SH-SY5Y (cell line): Measurements from ENCODE around the gene RAMP3.

ENCODE experiments used
- GATA2 ChIP-seq: IDR thresholded peaks from 2 replicates; pipeline ENCODE4 v1.6.1; 2011; ENCODE audit warnings: mild to moderate bottlenecking, low read depth, low read length
- GATA3 ChIP-seq: IDR thresholded peaks from 2 replicates; pipeline ENCODE4 v1.6.1; 2011; ENCODE audit warnings: low read depth, mild to moderate bottlenecking, low read length, moderate library complexity

The RAMP3 gene, protein sequence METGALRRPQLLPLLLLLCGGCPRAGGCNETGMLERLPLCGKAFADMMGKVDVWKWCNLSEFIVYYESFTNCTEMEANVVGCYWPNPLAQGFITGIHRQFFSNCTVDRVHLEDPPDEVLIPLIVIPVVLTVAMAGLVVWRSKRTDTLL

DNA sequence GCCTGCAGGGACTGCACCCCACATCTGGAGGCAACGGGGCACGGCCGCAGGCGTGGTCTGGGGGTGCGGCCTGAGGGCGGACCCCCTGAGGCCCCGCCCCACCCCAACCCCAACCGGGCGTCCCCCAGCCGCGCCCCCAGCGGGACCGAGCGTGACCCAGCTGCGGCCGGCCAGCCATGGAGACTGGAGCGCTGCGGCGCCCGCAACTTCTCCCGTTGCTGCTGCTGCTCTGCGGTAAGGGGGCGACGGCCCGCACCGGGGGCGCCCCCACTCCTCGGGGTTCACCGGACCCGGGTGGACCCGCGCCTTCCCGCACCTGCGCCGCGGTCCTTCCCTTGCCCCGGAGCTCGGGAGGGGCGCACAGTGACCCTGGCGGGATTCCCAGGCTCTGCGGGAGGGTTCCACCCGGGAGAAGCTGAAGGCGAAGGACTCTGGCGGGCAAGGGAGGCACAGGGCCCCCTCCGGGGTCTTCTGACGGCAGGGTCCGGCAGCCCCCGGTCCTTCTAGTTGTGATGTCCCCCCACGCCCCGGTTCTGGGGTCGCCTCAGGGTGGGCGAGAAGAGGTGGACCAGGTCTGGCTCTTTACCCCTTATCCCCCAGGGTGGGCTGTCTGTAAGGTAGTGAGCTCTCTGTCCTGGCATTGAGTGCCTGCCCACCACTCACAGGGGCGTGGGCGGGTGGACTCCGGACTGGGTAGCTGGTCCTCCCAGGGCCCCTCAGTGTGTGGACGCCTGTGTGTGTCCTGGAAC, at the start of gene RAMP3:
RAMP3 (plus strand) TSS at position 139 of the 749 bp plus-strand sequence; CDS start at position 177, 38 bp downstream.
- TF ChIP-seq GATA3 (no peak), GATA2 (no peak)

DNA sequence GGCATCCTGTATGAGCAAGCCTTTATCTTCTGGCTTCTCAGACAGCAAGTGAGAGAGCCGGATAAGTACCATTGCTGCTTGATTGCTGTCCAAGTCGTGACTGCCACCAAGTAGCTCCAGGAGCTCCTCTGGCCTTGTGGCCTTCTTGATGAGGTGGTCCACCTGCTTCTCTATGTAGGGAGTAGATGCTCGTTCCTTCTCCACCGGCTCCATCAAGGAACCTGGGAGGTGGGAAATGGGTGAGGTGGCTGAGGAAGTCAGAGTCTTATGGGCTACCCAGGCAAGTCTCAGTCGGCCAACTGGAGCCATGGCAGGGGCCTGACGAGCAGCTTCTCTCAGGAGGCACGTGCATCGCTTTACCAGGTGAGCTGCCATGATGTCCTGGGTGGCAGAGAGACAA, 48.7 kb upstream of the RAMP3 start:
- TF ChIP-seq GATA2 (no peak), GATA3 (no peak)

DNA sequence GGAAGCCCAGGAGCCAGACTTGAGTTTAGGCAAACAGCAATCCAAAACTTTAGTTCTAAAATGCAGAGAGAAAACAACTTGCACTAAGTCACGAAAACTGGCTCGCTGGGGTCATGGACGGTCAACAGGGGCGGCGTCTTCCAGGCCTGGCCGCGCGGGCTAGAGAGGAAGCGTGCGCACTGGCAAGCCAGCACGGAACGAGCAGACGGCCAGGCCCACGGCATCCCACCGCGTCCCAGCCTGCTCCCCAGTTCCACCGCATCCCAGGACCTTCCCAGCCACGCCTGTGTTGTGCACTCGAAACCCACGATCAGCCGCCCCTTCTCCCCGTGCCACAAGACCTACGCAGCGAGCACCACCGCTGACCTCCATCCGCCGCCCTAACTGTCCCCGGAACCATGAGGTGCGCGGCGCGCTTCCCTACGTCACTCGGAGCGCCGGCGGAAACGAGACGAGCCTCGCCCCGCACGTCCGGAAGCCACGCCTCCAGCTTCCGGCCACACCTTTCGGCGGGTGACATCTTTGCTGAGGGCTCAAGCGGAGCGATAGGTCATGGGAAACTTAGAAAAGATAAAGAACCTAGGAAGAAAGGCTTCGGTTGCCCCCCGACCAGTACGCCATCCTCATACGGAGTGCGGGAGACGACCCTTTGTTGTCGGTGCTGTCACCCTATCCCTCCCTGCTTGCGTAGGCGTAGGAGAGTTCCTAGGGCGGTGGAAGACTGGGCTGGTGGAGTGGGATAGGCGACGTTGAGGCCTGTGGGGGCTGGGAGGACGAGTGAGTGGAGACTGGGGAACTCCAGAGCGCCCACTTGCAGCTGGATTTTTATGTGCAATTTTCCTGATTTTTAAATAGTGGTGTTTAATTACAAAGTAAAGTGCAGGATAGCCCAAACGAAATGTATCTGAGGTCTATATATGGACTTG, 46.0 kb upstream of the RAMP3 start, which contains the start of gene TBRG4:
TBRG4 (minus strand) TSS at position 400 of the 926 bp plus-strand sequence. CDS start 2,460 bp downstream, outside the sequence.
- TF ChIP-seq GATA2, result no peak
- TF ChIP-seq GATA3, result no peak

DNA sequence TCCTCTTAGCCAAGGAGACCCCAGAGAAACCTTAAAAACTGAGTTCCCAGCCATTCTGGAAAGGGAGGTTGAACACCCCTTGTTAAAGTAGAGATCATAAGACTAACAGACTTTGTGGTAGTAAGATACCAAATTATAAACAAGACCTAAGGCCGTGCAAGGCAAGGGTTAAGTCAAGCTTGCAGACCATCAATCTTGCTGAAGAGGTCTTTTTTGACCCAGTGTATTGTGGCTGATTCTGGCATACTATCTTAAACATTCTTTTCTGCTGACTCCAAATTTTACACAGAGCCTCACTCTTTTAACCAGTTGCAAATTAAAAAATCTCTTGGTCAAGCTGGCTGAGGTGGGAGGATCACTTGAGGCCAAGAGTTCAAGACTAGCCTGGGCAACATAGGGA, 44.9 kb upstream of the RAMP3 start:
- TF ChIP-seq GATA2, result no peak
- TF ChIP-seq GATA3, result no peak

DNA sequence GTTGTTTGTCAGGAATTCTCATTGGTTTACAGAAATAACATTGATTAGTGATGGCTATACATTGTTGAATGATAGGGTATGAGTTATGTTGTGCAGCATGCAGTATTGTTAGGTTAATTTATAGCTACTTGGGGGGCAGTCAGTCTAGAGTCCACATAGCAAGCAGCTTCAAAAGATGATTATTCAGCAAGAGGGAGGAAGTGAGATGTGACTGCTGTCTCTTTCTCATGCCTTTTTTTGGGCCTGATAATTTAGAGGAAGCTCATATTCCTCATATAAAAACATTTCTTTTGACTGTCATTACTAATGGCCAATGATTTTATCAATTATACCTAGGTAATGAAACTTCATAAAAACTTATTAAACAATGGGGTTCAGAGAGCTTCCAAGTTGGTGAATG, 42.7 kb upstream of the RAMP3 start:
- TF ChIP-seq GATA2 (no peak), GATA3 (no peak)

DNA sequence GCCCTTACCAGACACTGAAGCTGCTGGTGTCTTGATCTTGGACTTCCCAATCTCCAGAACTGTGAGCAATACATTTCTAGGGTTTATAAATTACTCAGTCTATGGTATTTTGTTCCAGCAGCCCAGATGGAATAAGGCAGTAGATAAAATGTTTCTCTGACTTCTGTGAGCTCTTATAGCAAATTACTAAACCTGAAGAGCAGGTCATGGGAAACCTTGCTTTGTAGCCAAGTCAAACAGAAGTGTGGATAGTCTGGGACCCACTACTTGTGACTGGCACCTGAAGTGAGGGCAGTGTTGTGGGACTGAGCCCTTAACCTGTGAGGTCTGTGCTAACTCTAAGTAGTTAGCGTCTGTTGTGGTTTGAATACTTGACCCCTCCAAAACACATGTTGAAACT, 41.5 kb upstream of the RAMP3 start:
- no peak for TF ChIP-seq GATA2
- no peak for TF ChIP-seq GATA3

DNA sequence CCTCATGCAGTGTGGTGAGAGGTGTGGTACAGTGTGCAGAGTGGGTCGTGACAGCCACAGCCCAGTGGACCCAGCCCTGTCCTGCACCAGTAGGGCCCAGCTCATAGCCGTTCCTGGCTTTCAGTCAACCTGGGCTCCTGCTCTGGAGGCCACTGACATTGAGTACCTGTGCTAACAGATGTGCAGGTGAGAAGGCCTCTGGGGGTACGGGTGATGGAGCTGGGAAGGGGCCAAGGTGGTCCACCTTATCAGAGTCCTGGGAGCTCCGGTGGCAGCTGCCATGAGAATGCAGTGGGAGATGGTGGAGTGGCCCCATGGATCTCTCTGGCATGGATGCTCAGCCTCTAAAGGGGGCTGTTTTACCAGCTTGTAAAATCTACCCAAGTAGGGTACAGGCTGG, 40.0 kb upstream of the RAMP3 start:
- TF ChIP-seq GATA2 (no peak), GATA3 (no peak)

DNA sequence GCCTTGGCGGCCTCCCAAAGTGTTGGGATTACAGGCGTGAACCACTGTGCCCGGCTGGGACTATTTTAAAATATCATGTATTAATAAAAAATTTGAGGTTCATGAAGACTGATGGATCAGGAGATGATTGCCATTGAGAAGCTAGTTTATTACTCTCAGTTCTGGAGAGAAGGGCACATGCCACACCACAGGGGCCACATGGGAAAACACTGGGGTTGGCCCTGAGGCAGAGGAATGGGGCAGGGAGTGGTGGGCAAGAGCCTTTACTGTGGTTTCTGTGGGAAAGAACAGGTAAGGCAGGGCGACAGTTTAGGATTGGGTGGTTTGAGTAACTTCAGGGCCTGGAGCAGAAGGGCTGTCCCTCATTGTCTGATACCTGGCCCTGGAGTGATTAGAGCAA, 39.3 kb upstream of the RAMP3 start:
- no peak for TF ChIP-seq GATA2
- no peak for TF ChIP-seq GATA3

DNA sequence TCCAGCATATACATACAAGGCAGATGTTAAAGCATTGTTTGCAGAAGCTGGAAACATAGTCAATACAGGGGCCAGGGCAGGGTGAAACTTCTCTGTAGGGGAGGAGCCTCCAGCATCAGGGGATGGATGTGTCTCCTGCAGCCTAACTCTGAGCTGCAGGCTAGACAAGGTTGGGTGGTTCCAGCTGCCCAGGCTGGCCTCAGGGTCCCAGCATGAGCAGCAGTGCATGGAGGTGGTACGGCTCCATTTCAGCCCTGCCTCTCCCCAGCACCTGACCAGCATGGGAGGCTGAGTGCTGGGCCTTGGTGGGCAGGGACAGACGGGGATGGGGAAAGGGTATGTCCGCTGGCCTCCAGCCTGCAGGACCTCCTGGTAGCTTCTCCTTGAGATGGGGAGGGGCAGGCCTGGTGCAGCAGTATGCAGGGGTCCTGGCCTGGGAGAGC, 38.7 kb upstream of the RAMP3 start:
- TF ChIP-seq GATA2, result no peak
- no peak for TF ChIP-seq GATA3

DNA sequence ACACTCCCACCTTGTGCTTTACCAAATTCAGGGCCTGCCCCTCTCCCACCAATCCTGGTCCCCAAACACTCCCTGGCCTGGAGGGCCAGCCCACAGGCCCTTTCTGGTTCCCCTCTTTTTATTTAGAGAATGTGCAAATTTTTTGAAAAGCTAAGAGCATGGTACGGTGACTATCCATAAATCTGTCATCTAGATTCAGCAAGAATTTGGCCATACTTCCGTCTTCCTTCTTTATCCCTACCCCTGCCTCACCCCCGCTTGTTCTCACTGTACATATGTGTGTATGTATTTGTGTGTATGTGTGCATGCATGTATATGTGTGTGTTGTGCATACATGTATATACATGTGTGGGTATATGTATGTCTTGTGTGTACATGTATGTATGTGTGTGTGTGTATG, 38.0 kb upstream of the RAMP3 start:
- TF ChIP-seq GATA2 (no peak), GATA3 (no peak)

DNA sequence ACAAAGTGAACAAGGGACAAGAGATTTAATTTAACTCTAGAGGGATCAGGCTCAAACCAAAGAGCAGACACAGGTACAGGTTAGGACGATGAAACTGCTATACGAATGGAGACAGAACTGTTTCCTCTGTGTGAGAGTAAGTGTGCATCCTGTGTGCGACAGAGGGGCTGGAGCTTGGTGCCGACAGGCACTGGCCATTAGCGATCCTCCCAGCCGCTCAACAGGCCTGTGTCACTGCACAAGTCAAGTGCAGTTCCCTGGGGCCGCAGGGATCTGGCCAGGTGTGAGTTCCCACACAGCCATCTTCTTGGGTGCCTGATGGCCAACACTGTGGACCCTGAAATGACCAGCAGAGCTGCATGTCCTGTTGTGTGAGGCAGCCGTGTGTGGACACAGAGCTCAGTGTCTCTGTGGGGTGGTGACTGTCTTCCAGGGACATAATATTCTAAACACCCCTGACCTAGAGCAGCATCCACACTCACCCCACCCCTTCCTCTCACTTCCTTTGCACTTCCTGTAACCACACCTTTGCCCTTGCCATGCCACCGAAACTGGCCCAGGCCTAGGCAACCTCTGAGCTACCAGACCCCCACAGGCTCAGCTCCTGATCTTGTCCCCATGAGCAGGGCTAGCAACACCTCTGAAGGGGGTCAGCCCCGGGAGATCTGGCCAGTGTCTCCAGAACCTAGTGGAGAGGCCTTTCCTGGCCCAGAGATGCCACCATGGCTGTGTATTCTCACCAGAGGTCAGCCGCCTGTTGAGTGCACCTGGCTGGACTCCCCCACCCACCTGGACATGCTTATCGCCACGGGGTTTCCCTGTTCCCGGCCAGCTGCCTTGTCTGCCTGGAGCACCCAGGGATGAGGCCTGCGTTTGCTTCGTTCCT, 34.4 kb upstream of the RAMP3 start:
- no peak for TF ChIP-seq GATA3
- no peak for TF ChIP-seq GATA2

DNA sequence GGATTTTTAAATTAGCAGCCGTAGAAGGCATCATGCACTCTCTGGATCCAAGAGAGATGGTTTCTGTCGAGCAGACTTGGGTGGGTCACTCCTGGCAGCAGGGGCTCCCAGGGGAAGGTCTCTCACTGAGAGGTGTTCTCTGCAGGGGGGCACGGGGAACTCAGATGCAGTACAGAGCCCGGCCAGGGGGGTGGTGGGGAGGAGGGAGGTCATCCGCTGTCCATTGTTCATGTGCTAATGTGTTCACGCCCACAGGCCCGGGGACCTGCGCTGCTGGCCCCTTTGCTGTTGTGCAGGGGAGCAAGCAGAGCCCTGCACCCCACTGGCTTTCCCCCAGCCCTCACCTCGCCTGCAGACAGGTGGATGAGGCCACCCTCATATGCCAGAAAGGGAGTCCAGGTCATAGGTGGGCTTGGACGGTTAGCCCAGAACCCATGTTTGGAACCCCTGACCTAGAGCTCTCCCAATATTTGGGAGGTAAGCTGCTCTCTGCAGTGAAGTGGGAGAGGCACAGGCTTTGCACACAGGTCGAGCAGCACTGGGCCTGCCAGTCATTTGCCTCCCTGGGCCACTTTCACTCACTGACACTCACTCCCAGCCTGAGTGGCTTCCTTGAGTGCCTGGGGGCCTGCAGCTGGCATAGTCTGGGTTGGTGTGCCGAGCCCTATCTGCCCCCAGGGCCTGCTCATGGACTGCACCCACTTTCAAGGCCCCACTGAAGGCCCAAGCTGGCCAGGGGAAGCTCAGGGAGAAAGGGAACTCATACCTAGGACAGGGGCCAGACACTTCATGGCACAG, 33.5 kb upstream of the RAMP3 start:
- TF ChIP-seq GATA3 (no peak), GATA2 (no peak)

DNA sequence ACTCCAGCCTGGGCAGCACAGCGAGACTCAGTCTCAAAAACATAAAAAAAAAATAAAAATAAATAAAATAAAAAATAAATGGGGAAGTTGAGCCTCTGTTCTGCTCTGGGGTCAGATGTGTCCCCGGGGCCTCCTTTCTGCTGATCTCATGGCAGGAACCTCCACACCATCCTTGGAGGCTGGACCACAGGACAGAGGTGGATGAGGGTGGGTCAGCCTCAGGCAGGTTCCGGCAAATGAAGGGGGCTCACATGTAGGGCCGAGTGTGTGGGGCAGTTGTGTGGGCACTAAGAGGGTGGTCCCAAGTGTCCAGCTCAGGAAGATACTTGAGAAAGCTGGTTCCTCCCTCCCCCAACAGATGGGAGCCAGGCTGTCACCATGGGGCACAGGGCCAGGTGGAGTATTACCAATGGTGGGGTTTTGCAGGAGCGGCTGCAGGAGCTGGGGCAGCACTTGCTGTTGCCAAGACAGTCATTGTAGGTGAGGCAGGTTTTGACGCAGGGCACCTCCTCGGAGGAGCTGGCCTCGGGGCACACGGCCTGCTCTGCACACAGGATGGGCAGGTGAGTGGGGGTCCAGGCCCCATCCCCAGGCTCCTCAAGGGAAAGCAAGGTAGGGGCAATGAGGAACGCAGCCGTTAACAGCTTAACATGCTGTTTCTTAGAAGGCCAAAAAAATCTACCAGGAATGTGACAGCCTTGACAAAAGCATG, 32.2 kb upstream of the RAMP3 start:
- TF ChIP-seq GATA3, result no peak
- TF ChIP-seq GATA2, result no peak
